NOMO-1 treated with DMSO at 0.1 percent for 48 hours (cell line): ENCODE results near the gene PRKAR2B.
"Not testable (repeated sequence)": the region's sequence is repeated elsewhere in the genome, so short reads cannot be mapped to it uniquely, and the experiment has no call there.

ENCODE experiments used
- DNase-seq: peaks from one replicate; lab custom pipeline; 2025; ENCODE audit not compliant: unreplicated experiment; lab: John Stamatoyannopoulos, UW

The PRKAR2B gene

DNA sequence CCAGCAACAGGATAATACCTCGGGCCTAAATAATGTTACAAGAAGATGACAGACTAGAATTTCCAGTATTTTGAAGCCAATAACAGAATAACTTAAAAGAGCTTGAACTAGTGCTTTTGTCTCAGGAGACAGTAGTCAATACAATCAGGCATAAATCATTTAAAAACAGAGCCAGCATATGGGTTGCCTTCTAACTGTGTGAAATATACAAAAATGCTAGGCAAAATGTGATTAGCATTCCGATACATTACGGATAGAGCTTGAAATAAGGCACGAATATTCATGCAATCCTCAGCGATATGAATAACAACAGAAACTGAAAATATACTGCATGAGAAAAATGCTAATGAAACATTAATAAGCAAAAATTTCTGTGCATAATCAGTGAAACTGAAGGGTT is 18.3 kb upstream of the PRKAR2B start:
- DNase-seq: no peak

- DNase-seq: peak; percentile 32
These were observed 17.3 kb upstream of the PRKAR2B start for GRCh38 chr7:107027208-107027607.

DNA sequence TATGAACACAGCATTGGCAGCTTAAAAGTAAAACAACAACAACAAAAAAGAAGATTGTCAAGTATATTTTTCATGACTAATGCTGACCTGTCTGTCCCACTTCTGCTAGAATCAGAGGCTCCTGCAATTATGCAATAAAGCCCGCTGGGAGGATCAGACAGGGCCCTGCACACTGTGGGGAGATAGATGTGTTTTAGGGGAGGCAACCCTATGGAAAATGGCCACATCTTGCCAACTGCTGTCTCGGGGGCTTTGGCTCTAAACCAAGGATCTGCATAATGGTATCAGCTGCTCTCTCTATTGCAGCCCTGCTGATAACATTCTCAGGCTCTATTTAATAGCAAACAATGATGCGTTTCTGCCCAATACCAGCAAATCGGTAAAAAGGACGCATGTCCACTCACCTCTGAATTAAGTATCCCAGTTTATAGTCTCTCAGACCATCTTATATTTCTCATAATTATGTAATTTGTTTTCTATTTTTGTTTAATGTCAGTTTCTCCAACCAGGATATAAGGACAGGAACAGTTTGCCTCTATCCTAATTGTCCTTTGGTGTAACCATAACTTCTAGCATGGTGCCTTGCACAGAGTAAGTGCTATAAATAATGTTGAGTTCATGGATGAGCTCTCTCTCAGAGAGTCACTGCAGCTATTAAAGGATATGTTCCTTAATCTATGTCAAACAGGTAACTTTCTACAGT is 15.3 kb upstream of the PRKAR2B start:
- peak; percentile 18 for DNase-seq

- DNase-seq: no peak
These were observed 14.7 kb upstream of the PRKAR2B start for GRCh38 chr7:107029764-107030286.

- DNase-seq: no peak
These were observed 12.5 kb upstream of the PRKAR2B start for GRCh38 chr7:107032050-107032449.

GRCh38 chr7:107032720-107033438 is 11.6 kb upstream of the PRKAR2B start:
- no peak for DNase-seq

GRCh38 chr7:107034553-107034952 is 10.0 kb upstream of the PRKAR2B start:
- DNase-seq: no peak

GRCh38 chr7:107035446-107035845 is 9.1 kb upstream of the PRKAR2B start:
- no peak for DNase-seq

DNA sequence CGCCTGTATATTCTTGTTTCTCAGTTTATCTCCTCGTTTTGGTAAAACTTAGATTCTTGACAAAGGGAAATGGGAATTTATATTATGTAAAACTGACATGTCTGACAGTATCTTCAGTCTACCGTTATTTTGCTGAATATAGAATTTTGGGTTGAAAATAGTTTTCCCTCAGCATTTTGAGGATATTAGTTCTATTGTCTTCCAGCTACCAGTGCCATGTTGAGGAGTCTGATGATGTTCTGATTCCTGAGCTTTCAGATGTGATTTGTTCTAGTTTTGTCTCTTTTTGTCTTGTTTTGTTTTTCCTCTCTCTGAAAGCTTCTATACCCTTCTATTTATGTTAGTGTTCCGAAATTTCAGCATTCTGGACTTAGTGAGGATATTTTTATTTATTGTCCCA is 8.0 kb upstream of the PRKAR2B start:
- DNase-seq: no peak

- peak; percentile 47 for DNase-seq
These were observed 6.5 kb upstream of the PRKAR2B start for GRCh38 chr7:107037717-107038603.

DNA sequence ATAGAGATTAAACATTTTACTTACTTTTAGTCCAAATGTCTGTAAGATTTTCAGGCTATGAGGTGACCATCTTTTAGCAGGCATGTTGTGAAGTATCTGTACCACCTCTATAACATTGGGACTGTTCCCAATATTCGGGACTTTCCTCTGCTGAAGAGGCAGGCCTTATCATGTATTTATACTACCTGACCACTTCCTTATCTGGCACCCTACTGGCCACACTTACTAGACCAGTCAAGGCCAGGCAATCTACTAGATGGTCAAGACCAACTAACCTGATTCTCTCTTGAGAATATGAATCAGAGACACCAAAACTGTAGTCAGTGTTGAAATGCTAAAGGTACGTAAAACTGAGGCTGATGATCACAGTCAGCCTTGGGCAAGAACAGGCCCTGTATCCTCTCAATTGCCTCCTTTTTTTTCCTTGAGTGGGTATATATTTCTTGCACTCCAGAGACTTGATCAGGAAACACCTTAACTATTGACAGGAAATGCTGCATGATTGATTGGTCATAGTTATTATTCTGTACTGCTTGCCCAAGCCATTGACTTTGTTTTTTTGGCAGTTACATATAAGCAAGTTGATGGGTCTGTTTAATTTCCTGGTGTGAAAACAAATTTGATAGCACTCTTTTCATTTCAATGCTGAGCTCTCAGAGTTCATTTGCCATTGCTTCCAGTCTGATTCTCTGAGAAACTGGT is 5.2 kb upstream of the PRKAR2B start:
- no peak for DNase-seq

DNA sequence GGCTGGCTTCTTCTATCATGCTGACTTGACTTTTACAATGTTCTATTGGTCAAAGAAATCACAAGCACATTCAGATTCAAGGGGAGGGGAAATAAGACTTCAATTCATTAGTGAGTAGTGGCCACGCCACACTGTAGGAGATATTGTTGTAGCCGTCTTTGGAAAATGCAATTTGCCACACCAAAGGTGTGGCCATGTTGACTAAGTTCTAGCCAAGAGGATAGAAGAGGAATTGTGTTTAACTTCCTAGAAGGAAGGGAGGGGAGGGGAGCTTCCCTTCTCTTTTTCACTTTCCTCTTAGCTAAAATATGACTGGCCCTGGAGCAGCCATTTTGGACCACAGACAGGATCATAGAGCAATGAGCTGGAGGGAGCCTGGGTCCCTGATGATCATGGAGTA is 3.4 kb upstream of the PRKAR2B start:
- no peak for DNase-seq

GRCh38 chr7:107041764-107042163 is 2.7 kb upstream of the PRKAR2B start:
- DNase-seq: not testable (repeated sequence)

GRCh38 chr7:107042326-107042910 is 2.1 kb upstream of the PRKAR2B start:
- DNase-seq: not testable (repeated sequence)

GRCh38 chr7:107043491-107043890 is 1.0 kb upstream of the PRKAR2B start:
- DNase-seq: no peak

DNA sequence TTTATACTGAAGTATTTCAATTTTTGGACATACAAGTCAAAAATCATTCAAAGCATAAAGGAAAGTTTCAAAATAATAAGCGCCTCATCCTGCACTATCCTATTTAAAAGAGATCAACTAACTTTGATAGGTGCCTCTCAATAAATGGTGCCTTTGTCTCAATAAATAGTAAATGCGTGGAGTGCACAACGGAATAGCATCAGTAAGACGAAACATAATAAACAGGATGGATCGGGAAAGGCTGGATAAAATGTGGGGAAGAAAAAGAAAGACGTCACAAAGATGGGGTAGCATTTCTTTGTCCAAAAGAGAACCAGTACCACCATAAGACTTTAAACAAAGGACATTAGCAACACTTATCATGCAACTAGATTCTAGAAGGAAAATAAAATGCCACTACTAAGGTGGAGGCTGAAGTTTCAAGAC is 571 bp upstream of the PRKAR2B start:
- no peak for DNase-seq

DNA sequence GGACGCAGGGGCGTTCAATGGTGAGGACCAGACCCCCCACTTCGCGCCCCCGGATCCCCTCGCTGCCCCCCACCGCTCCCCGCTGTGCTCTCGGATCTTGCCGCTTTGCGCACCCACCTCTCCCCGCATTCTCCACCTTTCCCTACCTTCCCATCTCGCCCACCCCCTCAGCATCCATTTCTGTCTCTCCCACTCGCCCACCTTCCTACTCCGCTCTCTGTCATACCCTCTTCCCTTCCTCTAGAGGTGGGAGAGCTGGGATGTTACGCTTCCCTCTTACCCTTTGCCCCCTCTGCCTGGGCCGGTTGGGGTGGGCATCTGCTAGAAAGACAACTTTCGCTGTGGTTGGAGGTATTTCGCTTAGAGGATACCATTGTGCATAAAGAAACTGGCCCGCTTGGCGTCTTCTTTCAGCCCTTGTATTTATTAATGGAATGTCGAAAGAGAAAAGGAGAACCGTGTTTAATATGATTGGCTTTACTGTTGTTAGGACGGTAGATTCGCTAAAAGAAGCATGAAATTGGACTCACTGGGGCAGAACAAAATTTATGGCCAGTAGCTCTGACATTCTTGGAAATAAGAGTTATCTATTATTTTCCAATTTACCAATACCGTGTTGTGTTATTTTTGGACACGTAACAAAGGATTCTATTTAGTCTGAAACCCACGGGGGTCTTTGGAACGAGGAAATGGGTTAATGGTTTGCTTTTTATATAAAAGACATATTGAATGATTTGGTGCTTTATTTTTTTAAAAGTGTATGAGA is 873 bp downstream of the PRKAR2B start:
- DNase-seq: no peak

- DNase-seq: no peak
These were observed 1.5 kb downstream of the PRKAR2B start for GRCh38 chr7:107045980-107046379.

DNA sequence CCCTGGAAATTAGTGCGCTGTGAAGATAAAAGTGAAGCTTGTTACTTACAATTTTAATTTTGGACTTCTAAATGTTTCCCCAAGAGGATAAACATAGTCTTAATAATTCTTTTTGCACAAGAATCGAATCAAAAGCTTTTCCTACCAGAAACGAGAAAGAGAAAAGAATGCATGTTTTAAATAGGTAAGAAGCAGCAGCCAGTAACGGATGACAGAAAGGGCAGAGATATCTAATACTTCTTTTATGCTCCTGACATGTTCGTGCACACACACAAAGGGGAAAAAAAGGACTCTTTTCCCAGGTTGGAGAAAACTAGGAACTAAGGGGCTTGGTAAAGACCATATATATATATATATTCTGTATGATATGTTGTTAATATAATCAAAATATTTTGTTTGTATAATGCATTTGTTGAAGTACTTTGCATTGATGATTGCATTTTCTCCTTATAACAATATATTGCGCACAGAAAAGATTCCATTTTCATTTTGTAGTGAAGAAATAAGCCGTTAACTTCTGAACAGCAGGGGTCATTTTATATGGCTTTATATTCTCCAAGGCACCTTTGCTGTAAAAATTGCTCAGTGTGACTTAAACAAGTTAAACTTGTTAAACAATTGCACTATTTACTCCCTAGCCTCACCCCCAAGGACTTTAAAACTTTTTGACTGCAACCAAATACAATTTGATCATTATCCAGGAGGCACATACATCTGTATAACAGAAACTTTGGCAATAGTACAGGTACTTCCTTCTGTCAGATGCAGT is 2.2 kb downstream of the PRKAR2B start:
- no peak for DNase-seq
